Measurements from ENCODE around the gene AK2.

DNA sequence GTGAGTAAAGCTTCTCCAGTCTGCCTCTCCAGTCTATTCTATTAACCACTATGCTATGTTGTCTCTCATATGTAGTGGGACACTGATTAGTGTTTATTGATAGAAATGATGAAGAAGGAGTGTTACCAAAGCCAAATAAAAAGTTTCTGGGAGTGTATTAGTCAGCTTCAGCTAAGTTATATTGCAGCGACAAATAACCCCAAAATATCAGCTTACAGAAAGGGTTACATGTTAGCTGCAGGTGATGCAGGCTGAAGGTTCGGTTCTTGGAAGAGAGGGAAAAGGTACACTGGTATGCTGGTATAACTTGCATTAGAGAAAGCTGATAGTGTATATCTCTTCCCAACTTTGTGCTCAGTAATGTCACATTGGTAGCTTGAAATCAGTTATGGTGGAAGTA, 10.6 kb upstream of the AK2 start:
- TF ChIP-seq POLR2A (IDR thresholded peaks at IDR 0.05): no peak
- TF ChIP-seq, protein P1, sequence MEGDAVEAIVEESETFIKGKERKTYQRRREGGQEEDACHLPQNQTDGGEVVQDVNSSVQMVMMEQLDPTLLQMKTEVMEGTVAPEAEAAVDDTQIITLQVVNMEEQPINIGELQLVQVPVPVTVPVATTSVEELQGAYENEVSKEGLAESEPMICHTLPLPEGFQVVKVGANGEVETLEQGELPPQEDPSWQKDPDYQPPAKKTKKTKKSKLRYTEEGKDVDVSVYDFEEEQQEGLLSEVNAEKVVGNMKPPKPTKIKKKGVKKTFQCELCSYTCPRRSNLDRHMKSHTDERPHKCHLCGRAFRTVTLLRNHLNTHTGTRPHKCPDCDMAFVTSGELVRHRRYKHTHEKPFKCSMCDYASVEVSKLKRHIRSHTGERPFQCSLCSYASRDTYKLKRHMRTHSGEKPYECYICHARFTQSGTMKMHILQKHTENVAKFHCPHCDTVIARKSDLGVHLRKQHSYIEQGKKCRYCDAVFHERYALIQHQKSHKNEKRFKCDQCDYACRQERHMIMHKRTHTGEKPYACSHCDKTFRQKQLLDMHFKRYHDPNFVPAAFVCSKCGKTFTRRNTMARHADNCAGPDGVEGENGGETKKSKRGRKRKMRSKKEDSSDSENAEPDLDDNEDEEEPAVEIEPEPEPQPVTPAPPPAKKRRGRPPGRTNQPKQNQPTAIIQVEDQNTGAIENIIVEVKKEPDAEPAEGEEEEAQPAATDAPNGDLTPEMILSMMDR (IDR thresholded peaks at IDR 0.05): no peak
- no peak for TF ChIP-seq POLR2AphosphoS5 (IDR thresholded peaks at IDR 0.05)
